Activated CD8-positive, alpha-beta memory T cell treated with anti-CD3 and anti-CD28 coated beads for 4 hours (primary cell): ENCODE measurements around the gene PRKCE.

Experiments used
- DNase-seq, 2 donors: peaks; one replicate each; pipeline ENCODE4 v3.0.0-alpha.2; 2020; ENCODE audit warnings: low read depth in 2 of 2

Gene PRKCE

GRCh38 chr2:46010925-46011490 is 359.5 kb downstream of the PRKCE start:
- DNase-seq: no peak

- no peak for DNase-seq
These were observed 361.3 kb downstream of the PRKCE start for GRCh38 chr2:46012618-46013240.

GRCh38 chr2:46013726-46014125 is 362.3 kb downstream of the PRKCE start:
- DNase-seq: no peak

GRCh38 chr2:46014911-46015654 is 363.6 kb downstream of the PRKCE start:
- no peak for DNase-seq

GRCh38 chr2:46015671-46016070 is 364.2 kb downstream of the PRKCE start:
- no peak for DNase-seq

GRCh38 chr2:46016091-46016490 is 364.6 kb downstream of the PRKCE start:
- no peak for DNase-seq

GRCh38 chr2:46018773-46019591 is 367.5 kb downstream of the PRKCE start:
- no peak for DNase-seq

GRCh38 chr2:46020416-46020815 is 368.9 kb downstream of the PRKCE start:
- no peak for DNase-seq

- DNase-seq: no peak
These were observed 371.8 kb downstream of the PRKCE start for GRCh38 chr2:46023165-46023854.

- DNase-seq: no peak
These were observed 372.8 kb downstream of the PRKCE start for GRCh38 chr2:46024146-46024779.

- DNase-seq: no peak
These were observed 373.6 kb downstream of the PRKCE start for GRCh38 chr2:46025081-46025480.

GRCh38 chr2:46025676-46026075 is 374.2 kb downstream of the PRKCE start:
- DNase-seq: no peak

GRCh38 chr2:46026431-46026830 is 375.0 kb downstream of the PRKCE start:
- no peak for DNase-seq

GRCh38 chr2:46029332-46029811 is 377.9 kb downstream of the PRKCE start:
- no peak for DNase-seq

- no peak for DNase-seq
These were observed 378.9 kb downstream of the PRKCE start for GRCh38 chr2:46030330-46030729.

- no peak for DNase-seq
These were observed 380.8 kb downstream of the PRKCE start for GRCh38 chr2:46032161-46032813.

- DNase-seq: no peak
These were observed 381.5 kb downstream of the PRKCE start for GRCh38 chr2:46032996-46033395.

GRCh38 chr2:46034535-46034934 is 383.1 kb downstream of the PRKCE start:
- DNase-seq: no peak

- no peak for DNase-seq
These were observed 385.5 kb downstream of the PRKCE start for GRCh38 chr2:46036929-46037328.

GRCh38 chr2:46039543-46040303 is 388.2 kb downstream of the PRKCE start:
- no peak for DNase-seq
